Retina (tissue), 1 donor: ENCODE results near the gene CACNA1B.

Experiments
- DNase-seq: peaks from one replicate; pipeline ENCODE4 v3.0.0-alpha.2; 2016

Gene CACNA1B

GRCh38 chr9:137969008-137969407 is 91.4 kb downstream of the CACNA1B start:
- DNase-seq = no peak

- DNase-seq = no peak
Measured at GRCh38 chr9:137969685-137970084, 92.1 kb downstream of the CACNA1B start.

GRCh38 chr9:137970098-137970497 is 92.5 kb downstream of the CACNA1B start:
- DNase-seq = no peak

- DNase-seq = peak; percentile 15
Measured at GRCh38 chr9:137970686-137971476, 93.3 kb downstream of the CACNA1B start.

GRCh38 chr9:137971477-137972138 is 94.0 kb downstream of the CACNA1B start:
- no peak for DNase-seq

- DNase-seq = no peak
Measured at GRCh38 chr9:137972355-137972987, 94.9 kb downstream of the CACNA1B start.

GRCh38 chr9:137972988-137973470 is 95.4 kb downstream of the CACNA1B start:
- DNase-seq = no peak

GRCh38 chr9:137973829-137974416 is 96.3 kb downstream of the CACNA1B start:
- DNase-seq = no peak

GRCh38 chr9:137974746-137975526 is 97.4 kb downstream of the CACNA1B start:
- no peak for DNase-seq

GRCh38 chr9:137975527-137975913 is 97.9 kb downstream of the CACNA1B start:
- DNase-seq = no peak

- DNase-seq = no peak
Measured at GRCh38 chr9:137975936-137976565, 98.5 kb downstream of the CACNA1B start.

GRCh38 chr9:137977571-137978261 is 100.1 kb downstream of the CACNA1B start:
- DNase-seq = no peak

GRCh38 chr9:137978262-137978714 is 100.7 kb downstream of the CACNA1B start:
- DNase-seq = no peak

GRCh38 chr9:137982200-137982599 is 104.6 kb downstream of the CACNA1B start:
- no peak for DNase-seq

- DNase-seq = no peak
Measured at GRCh38 chr9:137984005-137984404, 106.4 kb downstream of the CACNA1B start.

GRCh38 chr9:137984520-137985257 is 107.1 kb downstream of the CACNA1B start:
- no peak for DNase-seq

GRCh38 chr9:137985637-137986071 is 108.1 kb downstream of the CACNA1B start:
- no peak for DNase-seq

GRCh38 chr9:137986268-137987099 is 108.9 kb downstream of the CACNA1B start:
- no peak for DNase-seq

GRCh38 chr9:137987244-137988030 is 109.9 kb downstream of the CACNA1B start:
- no peak for DNase-seq
